ENCODE data around the gene SSUH2.

GRCh38 chr3:8635125-8635524, 9.5 kb downstream of the SSUH2 start:
- TF ChIP-seq BHLHE40 (IDR thresholded peaks at IDR 0.05; ENCODE audit: low read depth, low read length), result no peak
- no peak for TF ChIP-seq RCOR1 (IDR thresholded peaks at IDR 0.05; ENCODE audit: insufficient replicate concordance, low read length)
